ACHN (cell line): ENCODE measurements around the gene POLR3K.
A peak's percentile ranks its signal among the peaks of the same experiment; 100 is the strongest.
"Not testable (repeated sequence)": the region's sequence is repeated elsewhere in the genome, so short reads cannot be mapped to it uniquely, and the experiment has no call there.

ENCODE experiments used
- DNase-seq: peaks from one replicate; pipeline ENCODE4 v3.0.0-alpha.2; 2015
- in situ Hi-C: cut with HindIII; loops from 2 replicates; pipeline ENCODE4 v1.10.0; 2017; ENCODE audit warnings: low sequenced_read_pairs, low pct_ligation_motif_present, low pct_unique_long_range_greater_than_20kb

POLR3K gene

DNA sequence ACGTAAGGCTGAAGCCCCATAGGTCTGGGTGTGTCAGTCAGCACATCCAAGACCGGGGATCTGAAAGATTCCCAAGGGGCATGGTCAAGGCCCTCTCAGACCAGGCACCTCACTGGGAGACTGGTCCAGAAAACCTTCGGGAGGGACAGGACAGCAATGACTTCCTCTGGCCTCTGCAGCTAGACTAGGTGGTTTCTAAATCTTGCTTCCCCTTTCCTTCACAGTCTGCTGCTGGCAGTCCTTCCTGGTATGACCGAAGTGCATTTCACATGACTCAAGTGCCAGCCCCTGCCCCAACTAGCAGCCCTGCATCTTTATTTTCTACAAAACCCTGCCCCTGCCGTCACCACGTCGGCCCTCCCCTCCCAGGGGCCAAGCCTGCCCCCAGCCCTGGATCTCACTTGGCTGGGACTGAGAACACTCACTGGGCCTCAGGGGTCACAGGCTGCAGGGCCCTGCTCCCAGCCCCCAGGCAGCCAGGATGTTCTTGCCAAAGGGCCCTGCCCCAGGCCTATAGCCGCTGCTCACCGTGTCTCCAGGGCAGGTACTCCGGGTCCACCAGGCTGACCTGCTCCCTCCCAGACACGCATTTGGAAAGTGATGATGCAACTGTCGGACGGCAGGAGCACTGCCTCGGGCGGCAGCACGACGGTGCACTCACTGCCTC, 18.3 kb downstream of the POLR3K start:
- in situ Hi-C loops, result no loop called here

DNA sequence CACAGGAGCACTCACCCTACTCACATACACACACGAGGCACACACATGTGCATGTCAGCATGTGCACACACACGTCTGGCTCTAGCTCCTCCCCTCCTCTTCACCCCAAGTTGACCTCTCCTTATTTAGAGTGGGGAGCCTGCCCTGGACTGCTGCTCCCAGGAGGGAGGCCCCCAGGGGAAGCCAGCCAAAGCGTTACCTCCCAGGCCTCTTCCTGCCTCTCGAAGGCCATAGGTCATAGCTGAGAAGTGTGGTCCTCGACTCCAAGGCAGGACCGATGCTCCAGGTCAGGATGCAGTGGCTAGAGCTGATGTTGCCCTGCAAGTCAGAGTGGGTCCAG, 18.8 kb downstream of the POLR3K start:
- no peak for DNase-seq
- in situ Hi-C loops, result no loop called here

More for the DNA sequence above, 18.3 kb downstream of the POLR3K start:
- no peak for DNase-seq

DNA sequence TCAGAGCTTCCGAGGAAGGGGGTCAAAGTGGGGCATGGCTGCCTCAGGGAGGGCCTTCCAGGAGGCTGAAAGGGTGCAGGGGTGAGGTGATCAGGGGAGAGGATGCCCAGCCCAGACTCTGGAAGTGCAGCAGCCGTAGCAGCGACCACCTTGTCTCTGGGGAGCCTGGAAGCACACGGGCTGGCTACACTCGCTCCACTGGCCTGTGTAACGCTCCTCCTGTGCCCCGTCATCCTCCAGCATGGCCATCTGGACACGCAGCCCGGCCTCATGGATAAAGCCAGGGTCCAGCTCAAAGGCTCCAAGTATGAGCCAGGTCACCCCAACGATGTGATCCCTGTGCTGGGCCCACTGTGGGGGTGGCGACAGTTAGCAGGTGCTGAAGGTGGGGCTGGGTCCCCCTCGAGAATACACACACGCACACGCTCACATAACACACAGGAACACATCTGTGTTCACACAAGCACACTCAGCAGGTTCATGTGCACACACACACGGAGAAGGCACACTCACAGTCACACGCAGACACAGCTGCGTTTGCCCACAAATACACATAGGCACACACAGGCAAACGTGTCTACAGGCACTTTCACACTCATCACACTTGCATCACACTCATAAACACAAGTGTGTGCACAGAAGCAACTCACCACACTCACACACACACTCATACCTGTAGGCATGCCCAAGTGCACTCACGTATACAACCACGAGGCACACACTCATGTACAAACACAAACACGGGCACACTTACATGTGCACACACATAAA, 19.3 kb downstream of the POLR3K start:
- in situ Hi-C loops, result no loop called here
- DNase-seq, result no peak

DNA sequence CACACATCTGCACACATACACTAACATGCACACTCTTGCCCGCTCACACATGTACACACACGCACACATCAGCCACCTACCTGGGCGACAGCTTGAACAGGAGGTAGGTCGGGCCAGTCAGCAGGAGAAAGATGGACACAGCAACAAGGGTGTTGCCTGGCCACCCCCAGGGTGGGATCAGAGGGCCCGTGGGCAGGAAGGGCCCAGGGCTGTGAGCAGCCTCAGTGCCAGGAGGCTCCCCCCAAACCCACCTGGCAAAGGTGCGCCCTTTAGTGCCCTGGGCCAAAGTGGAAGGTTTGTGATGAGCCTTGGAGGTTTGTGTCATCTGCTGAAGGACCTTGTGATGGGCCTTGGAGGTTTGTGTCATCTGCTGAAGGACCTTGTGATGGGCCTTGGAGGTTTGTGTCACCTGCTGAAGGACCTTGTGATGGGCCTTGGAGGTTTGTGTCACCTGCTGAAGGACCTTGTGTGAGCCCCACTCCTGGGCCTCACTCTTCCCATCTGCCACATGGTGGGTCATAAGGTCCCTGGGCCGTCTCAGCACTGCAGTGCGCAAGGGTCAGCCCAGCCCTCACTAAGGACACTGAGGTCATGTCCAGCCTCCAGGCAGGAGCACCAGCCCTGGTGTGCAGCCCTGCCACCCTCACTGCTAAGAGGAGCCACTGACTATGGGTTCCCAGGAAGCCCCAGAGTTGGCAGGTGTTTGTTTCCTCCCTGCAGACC, 20.1 kb downstream of the POLR3K start:
- in situ Hi-C loops, DNase-seq: not testable (repeated sequence)

DNA sequence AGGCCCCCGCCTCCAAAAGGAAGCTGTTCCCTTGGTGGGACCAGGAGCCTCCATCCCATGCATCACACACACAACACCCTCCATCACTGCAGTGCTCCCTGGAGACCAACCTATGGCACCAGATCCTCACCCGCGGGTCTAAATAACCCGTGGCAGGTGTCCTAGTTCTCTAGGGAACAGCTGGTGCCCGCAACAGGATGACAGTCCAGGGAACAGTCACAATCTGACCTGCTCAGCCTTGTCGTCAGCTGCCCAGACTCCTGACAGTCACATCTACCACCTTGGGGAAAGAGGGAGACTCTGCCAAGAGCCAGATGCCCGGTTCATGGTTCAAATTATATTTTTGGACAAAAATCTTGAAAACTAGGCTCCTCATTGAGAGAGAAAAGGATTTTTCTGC, 22.8 kb downstream of the POLR3K start:
- DNase-seq, in situ Hi-C loops: not testable (repeated sequence)

DNA sequence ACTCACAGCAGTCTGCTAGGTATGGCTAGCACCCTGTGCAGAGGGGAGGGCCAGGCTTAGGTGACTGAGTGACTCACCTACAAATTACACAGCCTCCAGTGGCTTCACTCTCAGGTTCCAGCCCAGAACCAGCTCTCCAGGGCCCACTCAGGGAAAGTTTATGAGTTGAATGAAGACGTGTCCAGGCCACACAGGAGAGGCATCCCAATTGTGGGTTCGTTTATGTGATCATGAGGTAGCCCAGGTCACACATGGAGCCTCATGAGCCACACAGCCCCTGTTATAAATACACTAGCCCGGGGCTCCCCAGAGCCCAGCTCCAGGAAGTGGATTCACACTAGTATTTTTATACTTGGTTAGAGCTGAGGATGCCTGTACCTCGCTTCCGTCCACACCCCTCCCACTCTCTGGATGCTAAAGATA, 27.5 kb downstream of the POLR3K start:
- in situ Hi-C loops, DNase-seq: not testable (repeated sequence)

DNA sequence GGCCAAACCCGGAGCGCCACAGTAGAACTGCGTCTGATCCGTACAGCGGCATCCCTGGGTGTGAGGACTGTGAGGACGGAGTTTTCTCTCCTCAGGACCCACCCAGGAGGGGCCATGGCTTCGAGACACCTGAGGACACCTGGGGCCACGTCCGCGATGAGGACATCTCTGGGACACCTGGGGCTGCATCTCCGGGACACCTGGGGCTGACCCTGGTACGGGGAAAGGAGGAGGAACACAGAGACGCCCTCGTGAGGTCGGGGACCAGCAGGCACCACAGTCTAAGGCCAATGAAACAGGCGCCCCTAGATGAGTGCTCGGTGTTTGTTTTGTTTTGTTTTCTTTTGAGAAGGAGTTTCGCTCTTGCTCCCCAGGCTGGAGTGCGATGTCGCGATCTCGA, 29.3 kb downstream of the POLR3K start:
- in situ Hi-C loops, DNase-seq: not testable (repeated sequence)

DNA sequence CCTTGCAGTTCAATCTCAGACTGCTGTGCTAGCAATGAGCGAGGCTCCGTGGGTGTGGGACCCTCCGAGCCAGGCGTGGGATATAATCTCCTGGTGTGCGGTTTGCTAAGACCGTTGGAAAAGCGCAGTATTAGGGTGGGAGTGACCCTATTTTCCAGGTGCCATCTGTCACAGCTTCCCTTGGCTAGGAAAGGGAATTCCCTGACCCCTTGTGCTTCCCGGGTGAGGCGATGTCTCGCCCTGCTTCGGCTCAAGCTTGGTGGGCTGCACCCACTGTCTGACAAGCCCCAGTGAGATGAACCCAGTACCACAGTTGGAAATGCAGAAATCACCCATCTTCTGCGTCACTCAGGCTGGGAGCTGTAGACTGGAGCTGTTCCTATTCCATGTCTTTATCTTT, 32.5 kb downstream of the POLR3K start:
- in situ Hi-C loops, result not testable (repeated sequence)

DNA sequence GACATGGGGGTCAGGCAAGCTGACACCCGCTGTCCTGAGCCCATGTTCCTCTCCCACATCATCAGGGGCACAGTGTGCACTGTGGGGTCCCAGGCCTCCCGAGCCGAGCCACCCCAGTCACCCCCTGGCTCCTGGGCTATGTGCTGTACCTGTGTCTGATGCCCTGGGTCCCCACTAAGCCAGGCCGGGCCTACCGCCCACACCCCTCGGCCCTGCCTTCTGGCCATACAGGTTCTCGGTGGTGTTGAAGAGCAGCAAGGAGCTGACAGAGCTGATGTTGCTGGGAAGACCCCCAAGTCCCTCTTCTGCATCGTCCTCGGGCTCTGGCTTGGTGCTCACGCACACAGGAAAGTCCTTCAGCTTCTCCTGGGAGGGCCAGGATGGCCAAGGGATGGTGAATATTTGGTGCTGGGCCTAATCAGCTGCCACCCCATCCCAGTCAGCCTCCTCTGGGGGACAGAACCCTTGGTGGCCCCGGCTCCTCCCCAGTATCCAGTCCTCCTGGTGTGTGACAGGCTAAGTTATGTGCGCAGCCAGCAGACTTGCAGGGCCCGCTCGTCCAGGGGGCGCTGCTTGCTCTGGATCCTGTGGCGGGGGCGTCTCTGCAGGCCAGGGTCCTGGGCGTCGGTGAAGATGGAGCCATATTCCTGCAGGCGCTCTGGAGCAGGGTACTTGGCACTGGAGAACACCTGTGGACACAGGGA, 36.2 kb downstream of the POLR3K start:
- in situ Hi-C loops, DNase-seq: not testable (repeated sequence)

More for the DNA sequence above, 32.5 kb downstream of the POLR3K start:
- DNase-seq, result not testable (repeated sequence)

DNA sequence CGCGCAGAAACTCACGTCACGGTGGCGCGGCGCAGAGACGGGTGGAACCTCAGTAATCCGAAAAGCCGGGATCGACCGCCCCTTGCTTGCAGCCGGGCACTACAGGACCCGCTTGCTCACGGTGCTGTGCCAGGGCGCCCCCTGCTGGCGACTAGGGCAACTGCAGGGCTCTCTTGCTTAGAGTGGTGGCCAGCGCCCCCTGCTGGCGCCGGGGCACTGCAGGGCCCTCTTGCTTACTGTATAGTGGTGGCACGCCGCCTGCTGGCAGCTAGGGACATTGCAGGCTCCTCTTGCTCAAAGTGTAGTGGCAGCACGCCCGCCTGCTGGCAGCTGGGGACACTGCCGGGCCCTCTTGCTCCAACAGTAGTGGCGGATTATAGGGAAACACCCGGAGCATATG, 42.6 kb downstream of the POLR3K start:
- DNase-seq, in situ Hi-C loops: not testable (repeated sequence)

DNA sequence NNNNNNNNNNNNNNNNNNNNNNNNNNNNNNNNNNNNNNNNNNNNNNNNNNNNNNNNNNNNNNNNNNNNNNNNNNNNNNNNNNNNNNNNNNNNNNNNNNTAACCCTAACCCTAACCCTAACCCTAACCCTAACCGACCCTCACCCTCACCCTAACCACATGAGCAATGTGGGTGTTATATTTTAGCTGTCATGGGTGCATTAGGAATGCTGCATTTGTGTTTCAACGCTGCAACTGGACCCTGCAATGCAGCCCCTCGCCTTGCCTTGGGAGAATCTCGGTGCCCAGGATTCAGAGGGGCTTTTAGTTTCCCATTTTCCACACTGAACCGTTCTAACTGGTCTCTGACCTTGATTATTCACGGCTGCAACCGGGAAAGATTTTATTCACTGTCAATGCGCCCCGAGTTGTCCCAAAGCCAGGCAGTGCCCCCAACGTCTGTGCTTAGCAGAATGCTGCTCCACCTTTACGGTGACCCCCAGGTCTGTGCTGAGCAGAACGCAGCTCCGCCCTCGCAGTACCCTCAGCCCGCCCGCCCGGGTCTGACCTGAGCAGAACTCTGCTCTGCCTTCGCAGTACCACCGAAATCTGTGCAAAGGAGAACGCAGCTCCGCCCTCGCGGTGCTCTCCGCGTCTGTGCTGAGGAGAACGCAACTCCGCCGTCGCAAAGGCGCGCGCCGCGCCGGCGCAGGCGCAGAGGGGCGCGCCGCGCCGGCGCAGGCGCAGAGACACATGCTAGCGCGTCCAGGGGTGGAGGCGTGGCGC, 43.3 kb downstream of the POLR3K start:
- in situ Hi-C loops, result no loop called here
- peak; percentile 16 for DNase-seq
